GM12878 (cell line): ENCODE data around the gene MICAL3. TPM values are rescaled to one million over a fixed set of nuclear protein-coding genes. Genes with fewer than 3 reads are reported as not detected.

Experiments
- BHLHE40 ChIP-seq, 2 experiments: fragments of 450-650 bp in 1 of 2; IDR thresholded peaks; 2 replicates each; pipeline ENCODE4 v1.6.1; 2011 to 2017; ENCODE audit warnings: low read depth in 2 of 2, borderline replicate concordance in 1 of 2, improper control_type of control experiment in 1 of 2, low read length in 1 of 2, mild to moderate bottlenecking in 1 of 2
- CHD1 ChIP-seq: IDR thresholded peaks from 2 replicates; pipeline ENCODE4 v1.6.1; 2012; ENCODE audit warnings: low read depth, low read length, improper control_type of control experiment
- CREM ChIP-seq: IDR thresholded peaks from 2 replicates; pipeline ENCODE4 v1.6.1; 2014; ENCODE audit warnings: antibody characterized with exemption, low read depth
- FOXK2 ChIP-seq: fragments of 450-650 bp; IDR thresholded peaks from 2 replicates; pipeline ENCODE4 v1.6.1; 2017; ENCODE audit warnings: mild to moderate bottlenecking, moderate library complexity
- GATAD2B ChIP-seq: fragments of 450-650 bp; conservative IDR thresholded peaks from 2 replicates; pipeline ENCODE4 v1.6.1; 2017; ENCODE audit warnings: low read depth, mild to moderate bottlenecking, moderate library complexity
- JUNB ChIP-seq: IDR thresholded peaks from 2 replicates; pipeline ENCODE4 v1.6.1; 2016; ENCODE audit warnings: antibody characterized with exemption, mild to moderate bottlenecking
- KLF5 ChIP-seq: fragments of 450-650 bp; IDR thresholded peaks from 2 replicates; pipeline ENCODE4 v1.6.1; 2014; ENCODE audit warnings: mild to moderate bottlenecking; ENCODE audit not compliant: partially characterized antibody
- MYB ChIP-seq: fragments of 150-350 bp; IDR thresholded peaks from 2 replicates; pipeline ENCODE4 v1.6.1; 2014; ENCODE audit warnings: mild to moderate bottlenecking, low read depth, low read length, borderline replicate concordance
- NR2C1 ChIP-seq: fragments of 450-650 bp; IDR thresholded peaks from 2 replicates; pipeline ENCODE4 v1.6.1; 2017; ENCODE audit warnings: antibody characterized with exemption, mild to moderate bottlenecking, moderate library complexity
- NRF1 ChIP-seq: conservative IDR thresholded peaks from 2 replicates; pipeline ENCODE4 v1.6.1; 2011; ENCODE audit warnings: mild to moderate bottlenecking, low read depth, low read length, improper control_type of control experiment
- POLR2AphosphoS2 ChIP-seq: IDR thresholded peaks from 2 replicates; pipeline ENCODE4 v1.6.1; 2011; ENCODE audit warnings: low read depth, mild to moderate bottlenecking, low read length, improper control_type of control experiment, moderate library complexity
- REST ChIP-seq: IDR thresholded peaks from 2 replicates; pipeline ENCODE4 v1.6.1; 2012; ENCODE audit warnings: mild to moderate bottlenecking, low read depth, low read length
- SIN3A ChIP-seq: IDR thresholded peaks from 2 replicates; pipeline ENCODE4 v1.6.1; 2012; ENCODE audit warnings: low read depth, low read length, improper control_type of control experiment
- SMAD5 ChIP-seq: IDR thresholded peaks from 2 replicates; pipeline ENCODE4 v1.6.1; 2016; ENCODE audit warnings: antibody characterized with exemption, low read depth
- SREBF1 ChIP-seq: IDR thresholded peaks from 2 replicates; pipeline ENCODE4 v1.6.1; 2012; ENCODE audit warnings: mild to moderate bottlenecking, low read length
- TCF7 ChIP-seq: IDR thresholded peaks from 2 replicates; pipeline ENCODE4 v1.6.1; 2014; ENCODE audit warnings: antibody characterized with exemption, borderline replicate concordance
- ZBTB11 ChIP-seq: fragments of 450-650 bp; formaldehyde crosslinking; IDR thresholded peaks from 2 replicates; pipeline ENCODE4 v1.5.0; 2022; ENCODE audit warnings: mild to moderate bottlenecking, missing genetic modification characterization
- ZBTB4 ChIP-seq: fragments of 450-650 bp; formaldehyde crosslinking; IDR thresholded peaks from 2 replicates; pipeline ENCODE4 v1.4.0; 2022; ENCODE audit warnings: mild to moderate bottlenecking, moderate library complexity
- ZNF24 ChIP-seq: fragments of 450-650 bp; IDR thresholded peaks from 2 replicates; pipeline ENCODE4 v1.6.1; 2017; ENCODE audit warnings: antibody characterized with exemption, mild to moderate bottlenecking
- polyA plus RNA-seq, 11 experiments: library from polyadenylated mRNA; depleted of rRNA in 4 of 11; unstranded in 6 of 11; stranded (reverse) in 5 of 11; fragments of >200 nt; fragmentation: Nextera tagmentation in 4 of 11; fragmentation: Illumina TruSeq in 1 of 11; extraction: Ambion mirVana in 4 of 11; extraction: Trizol in 1 of 11; gene quantifications; 1 replicate in 1 of 11; 2 replicates in 10 of 11; pipeline versions ENCODE4 v1.2.1 to v1.2.3, GENCODE V29; 2011 to 2016; ENCODE audit warnings: inconsistent platforms in 2 of 11, missing spikeins in 2 of 11, low read depth in 1 of 11
- total RNA-seq, 4 experiments: library from RNA; depleted of rRNA in 3 of 4; stranded (reverse); fragments of >200 nt in 3 of 4; fragmentation: Illumina TruSeq in 1 of 4; extraction: Trizol in 1 of 4; gene quantifications; 2 replicates each; pipeline versions ENCODE4 v1.2.1 to v1.2.3, GENCODE V29; 2013 to 2021

Gene MICAL3
- total and polyA plus RNA-seq, 10 of the 15 experiments (the other 5 are each of a cell fraction or from before 2014, with no cell fraction given), result 2.6 to 92.2 (median 24.0) TPM

GRCh38 chr22:17795661-17796548, 228.5 kb downstream of the MICAL3 start (continued):
- TF ChIP-seq TCF7 (no peak), FOXK2 (peak; percentile 87), BHLHE40 (IDR thresholded peaks at IDR 0.05; ENCODE audit: borderline replicate concordance in 1 of 2, low read depth in 2 of 2, low read length in 1 of 2) (peak; percentile 39 to 62; a peak in 2 of 4 replicates), JUNB (no peak), ZBTB11 (CRISPR knock-in tag) (no peak), CHD1 (0 out of 2 replicates have a peak, but pooled peaks have one; percentile 42), SMAD5 (peak; percentile 14; the same call in 1 of the 2 replicates), KLF5 (peak; percentile 86), REST (no peak), ZBTB4 (no peak), SREBF1 (no peak), GATAD2B (peak; percentile 57), ZNF24 (no peak), MYB (no peak), POLR2AphosphoS2 (no peak), CREM (peak; percentile 11; the same call in 1 of the 2 replicates), NRF1 (no peak), SIN3A (no peak; the same call in 1 of the 2 replicates), NR2C1 (no peak)
